Osteoblast (primary cell): ENCODE measurements around the gene CEP112. TPM values are rescaled to one million over a fixed set of nuclear protein-coding genes. Genes with fewer than 3 reads are reported as not detected.
"Not testable (repeated sequence)": the region's sequence is repeated elsewhere in the genome, so short reads cannot be mapped to it uniquely, and the experiment has no call there.

Experiments used
- DNase-seq: peaks from one replicate; pipeline ENCODE4 v3.0.0; 2011; ENCODE audit warnings: low spot score, mixed read lengths; ENCODE audit not compliant: insufficient read length; ENCODE audit errors: missing footprints
- H2AFZ ChIP-seq: 2 replicates; pipeline ENCODE4 v1.6.0; 2011; ENCODE audit warnings: mild to moderate bottlenecking, low read length
- H3K27ac ChIP-seq: 2 replicates; pipeline ENCODE4 v1.5.1; 2011; ENCODE audit warnings: mild to moderate bottlenecking, low read depth, low read length, moderate library complexity
- H3K27me3 ChIP-seq: 2 replicates; pipeline ENCODE4 v1.6.0; 2012; ENCODE audit warnings: mild to moderate bottlenecking, control low read depth, inconsistent platforms, low read length, moderate library complexity; ENCODE audit not compliant: insufficient read depth
- H3K36me3 ChIP-seq: 2 replicates; pipeline ENCODE4 v1.5.1; 2011; ENCODE audit warnings: mild to moderate bottlenecking, low read length, control low read depth, moderate library complexity; ENCODE audit not compliant: insufficient read depth
- H3K4me1 ChIP-seq: 2 replicates; pipeline ENCODE4 v1.5.1; 2011; ENCODE audit warnings: mild to moderate bottlenecking, low read length, control low read depth, moderate library complexity; ENCODE audit not compliant: insufficient read depth
- H3K4me2 ChIP-seq: 2 replicates; pipeline ENCODE4 v1.6.0; 2011; ENCODE audit warnings: mild to moderate bottlenecking, low read length; ENCODE audit not compliant: insufficient read depth
- H3K4me3 ChIP-seq: fragments of 200-600 bp; sonication (generic); 3 replicates; pipeline ENCODE4 v1.5.1; 2012; ENCODE audit warnings: mild to moderate bottlenecking, low read length, inconsistent platforms; ENCODE audit not compliant: insufficient read depth
- H3K79me2 ChIP-seq: 2 replicates; pipeline ENCODE4 v1.6.0; 2012; ENCODE audit warnings: mild to moderate bottlenecking, low read length, control low read depth, inconsistent platforms; ENCODE audit not compliant: insufficient read depth
- H3K9me3 ChIP-seq: 2 replicates; pipeline ENCODE4 v1.5.1; 2011; ENCODE audit warnings: low read depth, low read length, control low read depth
- H4K20me1 ChIP-seq: 2 replicates; pipeline ENCODE4 v1.6.0; 2012; ENCODE audit warnings: mild to moderate bottlenecking, low read length, control low read depth; ENCODE audit not compliant: insufficient read depth
- CTCF ChIP-seq: IDR thresholded peaks from 2 replicates; pipeline ENCODE4 v1.5.1; 2011; ENCODE audit warnings: mild to moderate bottlenecking, low read depth, low read length, moderate library complexity; ENCODE audit errors: extremely low read depth
- total RNA-seq: library from RNA; depleted of rRNA; stranded (reverse); fragments of >200 nt; gene quantifications from 2 replicates; pipeline ENCODE4 v1.2.3, GENCODE V29; 2012

CEP112 gene
- total RNA-seq, 1 donor, result 8.3 TPM

GRCh38 chr17:65685110-65685509 lies 506.8 kb downstream of the CEP112 start:
- no peaks in the 10 kb centered on the region for H3K79me2 ChIP-seq
- no peaks in the 10 kb centered on the region for H3K36me3 ChIP-seq
- no peak for DNase-seq
- H4K20me1 ChIP-seq, result no peaks in the 10 kb centered on the region
- no peak overlapping the region for H3K4me3 ChIP-seq
- no peak overlapping the region for H2AFZ ChIP-seq
- H3K27ac ChIP-seq, result no peak overlapping the region
- no peaks in the 10 kb centered on the region for H3K27me3 ChIP-seq
- H3K4me1 ChIP-seq, result no peaks in the 10 kb centered on the region
- H3K9me3 ChIP-seq, result no peaks in the 10 kb centered on the region
- TF ChIP-seq CTCF, result no peak
- no peak overlapping the region for H3K4me2 ChIP-seq

- Histone ChIP-seq H3K79me2 (no peaks in the 10 kb centered on the region), H3K9me3 (no peaks in the 10 kb centered on the region), H3K4me3 (no peak overlapping the region), H3K27ac (no peak overlapping the region), H3K4me2 (no peak overlapping the region), H3K27me3 (no peaks in the 10 kb centered on the region), H3K4me1 (no peaks in the 10 kb centered on the region), H3K36me3 (no peaks in the 10 kb centered on the region), H4K20me1 (no peaks in the 10 kb centered on the region), H2AFZ (no peak overlapping the region)
- no peak for DNase-seq
- TF ChIP-seq CTCF, result no peak
Observed at GRCh38 chr17:65684631-65685030, 507.3 kb downstream of the CEP112 start.

- DNase-seq, result no peak
- Histone ChIP-seq H3K79me2 (no peaks in the 10 kb centered on the region), H3K9me3 (no peaks in the 10 kb centered on the region), H3K27ac (no peak overlapping the region), H3K27me3 (no peaks in the 10 kb centered on the region), H4K20me1 (no peaks in the 10 kb centered on the region), H3K4me1 (no peaks in the 10 kb centered on the region), H3K4me2 (no peak overlapping the region), H2AFZ (no peak overlapping the region), H3K36me3 (no peaks in the 10 kb centered on the region), H3K4me3 (no peak overlapping the region)
- no peak for TF ChIP-seq CTCF
Observed at GRCh38 chr17:65683428-65683827, 508.5 kb downstream of the CEP112 start.

- H3K4me1 ChIP-seq, H4K20me1 ChIP-seq, H3K36me3 ChIP-seq, H3K27ac ChIP-seq, H3K4me3 ChIP-seq, H3K79me2 ChIP-seq, H3K9me3 ChIP-seq, DNase-seq, H2AFZ ChIP-seq, H3K4me2 ChIP-seq, H3K27me3 ChIP-seq: not testable (repeated sequence)
Observed at GRCh38 chr17:65681763-65682162, 510.2 kb downstream of the CEP112 start.
